ENCODE data around the gene LOXL4.

DNA sequence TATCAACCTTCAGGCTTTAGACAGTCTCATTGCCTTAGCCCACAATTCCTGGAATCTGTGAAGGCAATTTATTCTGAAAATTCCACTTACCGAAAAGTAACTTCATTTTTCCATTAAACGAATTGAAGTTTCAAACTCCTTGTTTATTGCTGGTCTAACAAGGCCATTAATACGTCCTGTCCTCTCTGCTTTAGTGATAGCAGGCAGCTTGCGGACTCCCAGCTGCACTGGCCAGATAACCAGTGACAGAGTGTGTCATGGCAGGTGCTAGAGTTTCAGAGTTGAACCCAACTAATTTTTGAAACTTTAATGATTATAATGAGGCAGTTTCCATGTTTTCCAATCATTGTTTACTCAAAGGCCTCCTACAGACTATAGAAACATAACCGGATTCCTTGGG lies 31.1 kb downstream of the LOXL4 start:
- TF ChIP-seq POLR2AphosphoS5 (IDR thresholded peaks at IDR 0.05): no peak
- no peak for TF ChIP-seq POLR2A (IDR thresholded peaks at IDR 0.05)
- TF ChIP-seq, protein P1, sequence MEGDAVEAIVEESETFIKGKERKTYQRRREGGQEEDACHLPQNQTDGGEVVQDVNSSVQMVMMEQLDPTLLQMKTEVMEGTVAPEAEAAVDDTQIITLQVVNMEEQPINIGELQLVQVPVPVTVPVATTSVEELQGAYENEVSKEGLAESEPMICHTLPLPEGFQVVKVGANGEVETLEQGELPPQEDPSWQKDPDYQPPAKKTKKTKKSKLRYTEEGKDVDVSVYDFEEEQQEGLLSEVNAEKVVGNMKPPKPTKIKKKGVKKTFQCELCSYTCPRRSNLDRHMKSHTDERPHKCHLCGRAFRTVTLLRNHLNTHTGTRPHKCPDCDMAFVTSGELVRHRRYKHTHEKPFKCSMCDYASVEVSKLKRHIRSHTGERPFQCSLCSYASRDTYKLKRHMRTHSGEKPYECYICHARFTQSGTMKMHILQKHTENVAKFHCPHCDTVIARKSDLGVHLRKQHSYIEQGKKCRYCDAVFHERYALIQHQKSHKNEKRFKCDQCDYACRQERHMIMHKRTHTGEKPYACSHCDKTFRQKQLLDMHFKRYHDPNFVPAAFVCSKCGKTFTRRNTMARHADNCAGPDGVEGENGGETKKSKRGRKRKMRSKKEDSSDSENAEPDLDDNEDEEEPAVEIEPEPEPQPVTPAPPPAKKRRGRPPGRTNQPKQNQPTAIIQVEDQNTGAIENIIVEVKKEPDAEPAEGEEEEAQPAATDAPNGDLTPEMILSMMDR (IDR thresholded peaks at IDR 0.05): no peak
- TF ChIP-seq EP300 (IDR thresholded peaks at IDR 0.05; ENCODE audit: low read depth): no peak

All from transverse colon (tissue), 4 donors.